Measurements from ENCODE around the gene SIPA1L3.

Gene SIPA1L3

DNA sequence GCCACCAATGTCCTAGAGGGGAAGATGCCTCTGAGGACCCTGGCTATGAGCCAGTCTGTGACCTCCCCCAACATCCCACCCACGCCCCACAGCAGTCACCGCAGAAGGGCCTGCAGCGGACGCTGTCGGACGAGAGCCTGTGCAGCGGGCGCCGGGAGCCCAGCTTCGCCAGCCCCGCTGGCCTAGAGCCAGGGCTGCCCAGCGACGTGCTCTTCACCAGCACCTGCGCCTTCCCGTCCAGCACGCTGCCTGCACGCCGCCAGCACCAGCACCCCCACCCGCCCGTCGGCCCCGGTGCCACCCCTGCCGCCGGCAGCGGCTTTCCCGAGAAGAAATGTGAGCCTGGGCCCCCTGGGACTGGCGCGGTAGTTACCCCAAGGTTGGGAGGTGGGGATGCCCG lies 286.4 kb downstream of the SIPA1L3 start:
- DNase-seq (ENCODE audit: low read depth), result no peak

GRCh38 chr19:38194061-38194701 lies 287.2 kb downstream of the SIPA1L3 start:
- DNase-seq (ENCODE audit: low read depth), result no peak

GRCh38 chr19:38195237-38195636 lies 288.2 kb downstream of the SIPA1L3 start:
- no peak for DNase-seq (ENCODE audit: low read depth)

DNA sequence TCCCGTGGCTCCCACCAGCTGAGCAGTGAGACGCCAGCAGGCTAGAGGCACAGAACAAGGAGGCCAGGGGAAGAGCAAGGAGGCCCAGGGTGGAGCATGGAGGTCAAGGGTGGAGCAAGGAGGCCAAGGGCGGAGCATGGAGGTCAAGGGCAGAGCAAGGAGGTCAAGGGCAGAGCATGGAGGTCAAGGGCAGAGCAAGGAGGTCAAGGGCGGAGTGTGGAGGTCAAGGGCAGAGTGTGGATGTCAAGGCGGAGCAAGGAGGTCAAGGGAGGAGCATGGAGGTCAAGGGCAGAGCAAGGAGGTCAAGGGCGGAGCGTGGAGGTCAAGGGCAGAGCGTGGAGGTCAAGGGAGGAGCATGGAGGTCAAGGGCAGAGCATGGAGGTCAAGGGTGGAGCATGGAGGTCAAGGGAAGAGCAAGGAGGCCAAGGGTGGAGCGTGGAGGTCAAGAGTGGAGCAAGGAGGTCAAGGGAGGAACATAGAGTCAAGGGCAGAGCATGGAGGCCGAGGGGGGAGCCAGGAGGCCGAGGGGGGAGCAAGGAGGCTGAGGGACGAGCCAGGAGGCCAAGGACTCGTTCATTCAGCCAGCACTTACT lies 289.3 kb downstream of the SIPA1L3 start:
- no peak for DNase-seq (ENCODE audit: low read depth)

GRCh38 chr19:38196948-38197656 lies 290.1 kb downstream of the SIPA1L3 start:
- no peak for DNase-seq (ENCODE audit: low read depth)

DNA sequence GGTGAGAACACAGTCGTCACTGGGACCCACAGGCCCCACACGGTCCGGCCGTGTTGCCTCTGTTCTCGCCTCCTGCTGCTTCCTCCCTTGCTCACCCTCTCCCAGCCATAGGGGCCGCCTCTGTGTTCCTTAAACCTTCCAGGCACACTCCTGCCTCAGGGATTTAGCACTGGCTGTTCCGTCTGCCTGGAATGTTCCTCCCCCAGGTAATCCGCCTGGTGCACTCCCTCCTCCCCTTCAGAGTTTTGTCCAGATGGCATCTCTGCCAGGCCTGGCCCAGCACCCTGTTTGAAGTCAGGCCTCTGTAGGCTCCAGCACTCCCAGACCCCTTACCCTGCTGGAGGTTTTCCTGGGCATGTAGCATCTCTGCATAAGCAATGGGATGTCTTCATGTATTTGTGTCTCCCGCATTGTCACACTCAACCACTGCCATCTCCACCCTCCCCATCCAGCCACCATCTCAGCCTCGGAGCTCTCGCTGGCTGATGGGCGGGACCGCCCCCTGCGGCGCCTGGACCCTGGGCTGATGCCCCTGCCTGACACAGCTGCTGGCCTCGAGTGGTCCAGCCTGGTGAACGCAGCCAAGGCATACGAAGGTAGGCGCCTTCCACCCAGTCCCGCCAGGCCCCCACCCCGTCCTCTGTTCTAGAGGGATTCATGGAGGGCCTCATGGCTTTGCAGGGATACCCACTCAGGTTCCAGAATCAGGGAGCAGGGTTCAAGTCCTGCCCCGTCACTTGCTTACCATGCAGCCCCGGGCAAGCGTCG lies 291.1 kb downstream of the SIPA1L3 start:
- DNase-seq (ENCODE audit: low read depth), result no peak

- no peak for DNase-seq (ENCODE audit: low read depth)
Measured at GRCh38 chr19:38199340-38199739, 292.3 kb downstream of the SIPA1L3 start.

- DNase-seq (ENCODE audit: low read depth), result no peak
Measured at GRCh38 chr19:38201731-38202130, 294.7 kb downstream of the SIPA1L3 start.

DNA sequence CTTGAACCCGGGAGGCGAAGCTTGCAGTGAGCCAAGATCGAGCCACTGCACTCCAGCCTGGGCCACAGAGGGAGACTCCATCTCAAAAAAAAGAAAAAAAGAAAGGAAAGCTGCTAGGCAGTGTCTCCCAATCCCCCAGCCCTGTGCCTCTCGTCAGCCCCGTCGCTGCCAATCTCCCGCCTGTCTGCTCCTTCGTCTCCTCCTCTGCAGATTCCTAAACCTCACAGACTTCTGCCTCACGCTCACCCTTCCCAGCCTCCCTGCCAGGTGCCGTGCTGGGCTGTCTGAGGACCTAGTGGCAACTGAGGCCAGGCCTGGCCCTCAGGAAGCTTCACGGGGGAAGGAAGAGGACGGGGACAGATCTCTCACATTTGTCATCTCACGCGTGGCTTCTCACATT lies 295.5 kb downstream of the SIPA1L3 start:
- DNase-seq (ENCODE audit: low read depth), result no peak

GRCh38 chr19:38203197-38203596 lies 296.2 kb downstream of the SIPA1L3 start:
- DNase-seq (ENCODE audit: low read depth), result no peak

DNA sequence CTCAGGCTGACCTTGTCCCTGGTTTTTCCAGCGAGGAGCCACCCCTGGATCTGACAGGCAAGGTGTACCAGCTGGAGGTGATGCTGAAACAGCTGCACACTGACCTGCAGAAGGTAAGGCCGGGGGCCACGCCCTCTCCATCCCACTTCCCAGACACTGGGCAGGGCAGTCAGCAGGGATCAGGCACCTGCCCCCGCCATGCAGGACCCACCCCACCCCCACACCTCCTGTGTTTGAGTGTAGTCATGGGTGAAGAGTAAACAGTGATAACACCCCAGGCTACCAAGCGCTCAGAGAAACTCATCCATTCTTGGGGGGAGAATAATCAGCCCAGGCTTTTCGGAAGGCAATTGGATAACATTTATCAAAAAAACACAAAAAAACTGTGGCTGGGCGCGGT lies 297.1 kb downstream of the SIPA1L3 start:
- no peak for DNase-seq (ENCODE audit: low read depth)

- DNase-seq (ENCODE audit: low read depth), result no peak
Measured at GRCh38 chr19:38204728-38205127, 297.7 kb downstream of the SIPA1L3 start.

- no peak for DNase-seq (ENCODE audit: low read depth)
Measured at GRCh38 chr19:38206006-38206745, 299.2 kb downstream of the SIPA1L3 start.

- DNase-seq (ENCODE audit: low read depth), result no peak
Measured at GRCh38 chr19:38206928-38207327, 299.9 kb downstream of the SIPA1L3 start.

DNA sequence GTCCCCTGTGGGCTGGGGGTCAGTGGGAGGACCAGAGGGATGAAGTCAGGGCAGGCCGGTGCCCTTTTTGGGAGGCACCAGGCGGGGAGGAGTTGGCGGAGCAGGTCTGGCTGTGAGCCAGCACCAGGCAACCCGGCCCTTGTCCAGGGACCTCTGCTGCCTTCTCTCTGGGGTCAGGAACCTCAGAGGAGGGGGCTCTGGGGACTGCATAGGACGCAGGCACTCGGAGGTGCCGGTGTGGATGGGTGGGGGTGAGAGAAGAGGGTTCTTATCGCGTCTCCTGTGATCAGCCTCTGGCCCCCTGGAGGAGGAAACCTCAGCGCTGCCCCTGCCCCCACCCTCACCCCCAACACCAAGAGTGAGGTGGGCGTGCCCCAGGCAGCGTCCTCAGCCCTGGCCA lies 300.5 kb downstream of the SIPA1L3 start:
- DNase-seq (ENCODE audit: low read depth), result no peak

GRCh38 chr19:38208571-38208970 lies 301.6 kb downstream of the SIPA1L3 start:
- DNase-seq (ENCODE audit: low read depth), result no peak

GRCh38 chr19:38209152-38209551 lies 302.1 kb downstream of the SIPA1L3 start:
- no peak for DNase-seq (ENCODE audit: low read depth)

DNA sequence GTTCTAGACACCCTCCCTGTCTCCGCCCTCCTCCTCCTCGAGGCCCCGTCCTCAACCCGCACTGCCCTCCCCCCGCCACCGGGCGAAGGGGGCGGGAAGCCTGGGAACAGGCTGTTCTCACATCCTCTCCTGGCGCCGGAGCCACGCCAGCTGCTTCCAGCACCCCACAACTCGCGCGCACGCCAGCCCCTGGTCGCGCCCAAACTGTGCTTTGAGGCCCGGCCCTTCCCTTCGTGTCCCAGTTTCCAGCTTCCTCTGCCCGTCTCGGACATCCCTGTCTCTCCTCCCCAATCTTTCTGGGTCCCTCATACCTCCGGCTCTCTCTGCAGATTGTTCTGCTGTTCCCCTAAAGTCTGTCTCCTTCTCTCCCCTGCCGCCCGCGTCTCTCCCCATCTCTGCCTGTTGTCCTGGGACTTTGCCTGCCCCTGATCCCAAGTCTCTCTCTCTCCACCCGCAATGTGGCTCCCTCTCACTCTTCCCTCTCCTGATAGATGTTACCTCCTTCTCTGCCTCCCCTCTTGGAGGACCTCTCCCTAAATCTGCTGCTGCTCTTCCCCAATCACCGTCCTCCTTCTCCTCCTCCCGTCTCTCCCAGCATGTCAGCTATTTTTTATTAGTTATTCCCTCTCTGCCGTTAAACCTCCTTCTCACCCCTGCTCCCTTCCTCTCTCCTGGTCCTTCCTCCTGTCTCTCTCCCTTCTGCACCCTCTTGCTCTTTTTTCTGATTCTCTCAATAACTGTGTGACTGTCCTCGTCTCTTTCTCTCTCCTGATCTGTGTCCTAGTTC lies 302.9 kb downstream of the SIPA1L3 start:
- DNase-seq (ENCODE audit: low read depth), result no peak

DNA sequence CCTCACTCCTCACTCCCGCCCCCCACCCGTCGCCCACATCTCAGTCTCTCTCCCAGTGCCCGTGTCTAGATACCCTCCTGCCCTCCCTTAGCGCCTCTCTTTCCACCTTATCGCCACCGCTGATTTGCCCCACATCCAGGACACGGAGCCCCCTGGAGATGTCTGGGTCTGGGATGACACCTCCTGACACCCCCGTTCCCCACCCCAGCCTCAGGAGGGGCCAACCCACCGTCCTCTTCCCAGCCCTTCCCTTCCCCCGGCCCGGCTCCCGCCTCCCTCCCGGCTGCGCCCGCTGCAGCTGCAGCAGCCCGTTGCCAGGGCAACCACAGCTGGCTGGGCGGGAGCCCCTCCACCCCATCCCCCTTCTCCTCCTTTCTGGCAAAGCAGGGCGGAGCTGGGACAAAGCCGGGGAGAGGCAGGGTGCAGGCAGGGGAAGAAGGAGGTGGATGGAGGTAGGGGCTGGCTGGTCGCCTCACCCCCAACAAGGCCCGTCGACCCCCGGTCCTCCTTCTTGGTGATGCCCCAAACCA lies 303.5 kb downstream of the SIPA1L3 start:
- no peak for DNase-seq (ENCODE audit: low read depth)

- DNase-seq (ENCODE audit: low read depth), result no peak
Measured at GRCh38 chr19:38211151-38211591, 304.2 kb downstream of the SIPA1L3 start.

GRCh38 chr19:38211766-38212165 lies 304.8 kb downstream of the SIPA1L3 start:
- no peak for DNase-seq (ENCODE audit: low read depth)
